Left colon (tissue), 2 donors: ENCODE data around the gene TANGO2. TPM values are rescaled to one million over a fixed set of nuclear protein-coding genes. Genes with fewer than 3 reads are reported as not detected.
A peak's percentile ranks its signal among the peaks of the same experiment; 100 is the strongest.

Experiments
- ATAC-seq: fragments of 200-7000 bp; cut with Tn5 transposase; one replicate; pipeline ENCODE4 v1.9.1; 2020; ENCODE audit warnings: mild to moderate bottlenecking, moderate library complexity
- DNase-seq, 2 donors: peaks; one replicate each; pipeline ENCODE4 v3.0.0-alpha.2; 2020
- intact Hi-C, 2 donors: fragments of 100-400 bp; cut with DNase I in 1 of 2; cut with micrococcal nuclease in 1 of 2; formaldehyde crosslinking; loops; one replicate each; pipeline versions ENCODE4 v1.11.2 to v1.14.0; 2022; cut with DNase I, micrococcal nuclease
- total RNA-seq, 2 donors: library from RNA; stranded (reverse); fragmentation: NEBNext Ultra II Directional; extraction: Animal tissue kit (Norgen Biotek cat#: 25700); gene quantifications; one replicate each; pipeline ENCODE4 v1.2.1, GENCODE V29; 2021
- donor health status: DM: no; HTN: no; CAD: no.
- donor health status: DM: yes; HTN: yes; CAD: no.

Gene TANGO2
- total RNA-seq, 2 donors from 2014 or later: 28.7 to 29.9 TPM

DNA sequence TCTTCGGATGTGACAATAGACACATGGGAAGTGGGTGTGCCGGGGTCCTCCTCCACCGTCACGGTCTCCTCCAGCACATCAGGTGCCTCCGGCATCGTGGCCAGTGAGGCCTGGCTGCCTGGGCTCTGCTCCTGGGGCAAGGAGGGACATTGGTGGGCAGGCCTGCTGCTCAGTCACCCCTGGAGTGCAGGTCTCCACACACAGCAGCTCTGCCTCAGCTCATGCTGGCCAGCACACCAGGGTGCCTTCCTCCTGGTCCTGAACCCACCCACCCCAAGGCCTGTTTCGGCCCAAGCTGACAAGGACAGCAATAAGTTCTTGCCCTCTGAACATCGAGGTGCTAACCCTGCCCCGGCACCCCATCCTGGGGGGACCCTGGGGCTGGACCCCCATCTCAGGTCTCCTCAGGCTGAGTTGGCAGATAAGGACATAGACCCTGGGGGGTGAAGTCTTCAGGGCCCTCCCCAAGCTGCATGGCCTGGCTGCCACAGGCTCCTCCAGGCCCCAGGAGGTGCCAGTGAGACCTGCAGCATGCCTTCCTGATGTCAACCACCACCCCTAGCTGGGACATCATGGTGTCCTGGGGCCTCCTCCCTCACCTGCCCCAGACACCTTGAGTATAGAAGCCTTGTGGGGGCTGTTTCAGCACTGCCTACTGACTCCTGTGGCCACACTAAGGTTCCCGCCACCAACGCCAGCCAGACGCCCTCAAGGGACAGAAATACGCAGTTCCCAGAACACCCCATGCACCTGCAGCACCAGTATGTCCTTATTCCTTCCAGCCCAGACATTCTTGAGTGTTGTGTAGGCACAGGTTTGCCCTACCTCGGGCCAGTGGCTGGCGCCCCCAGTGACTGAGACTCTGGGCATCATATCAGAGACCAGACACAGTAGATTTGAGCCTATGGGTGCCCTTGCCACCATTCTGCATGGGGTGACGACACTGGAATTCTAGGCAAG, 38.7 kb upstream of the TANGO2 start:
- ATAC-seq (no peak), DNase-seq (no peak)
- intact Hi-C loops: no loop called here

DNA sequence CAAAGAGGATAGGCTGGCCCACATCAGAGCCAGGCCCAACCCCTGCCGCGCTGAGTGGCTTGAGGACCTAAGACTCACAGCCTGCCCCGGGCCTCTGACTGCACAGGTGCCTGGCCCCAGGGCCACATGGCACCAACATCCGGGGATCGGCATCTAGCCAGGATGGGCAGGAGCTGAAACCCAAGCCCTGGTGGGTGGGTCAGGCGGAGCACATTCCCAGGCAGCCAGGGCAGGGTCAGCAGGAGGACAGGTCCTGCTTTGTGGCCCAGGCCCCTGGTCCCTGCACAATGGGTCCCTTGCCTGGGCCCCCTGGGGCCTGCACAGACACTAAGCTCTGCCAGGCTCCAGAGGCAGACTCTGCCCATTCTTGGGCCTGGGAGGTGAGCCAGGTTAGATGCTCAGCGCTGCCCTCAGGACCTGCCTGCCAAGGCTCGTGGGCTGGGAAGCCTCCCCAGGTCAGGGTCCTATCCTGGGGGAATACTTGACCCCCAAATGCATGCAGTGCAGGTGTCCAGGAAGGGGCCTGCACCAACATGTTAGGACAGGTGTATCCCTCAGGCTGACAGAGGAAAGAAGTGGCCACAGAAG, 37.8 kb upstream of the TANGO2 start:
- ATAC-seq (no peak), DNase-seq (no peak)
- intact Hi-C loops: no loop called here

DNA sequence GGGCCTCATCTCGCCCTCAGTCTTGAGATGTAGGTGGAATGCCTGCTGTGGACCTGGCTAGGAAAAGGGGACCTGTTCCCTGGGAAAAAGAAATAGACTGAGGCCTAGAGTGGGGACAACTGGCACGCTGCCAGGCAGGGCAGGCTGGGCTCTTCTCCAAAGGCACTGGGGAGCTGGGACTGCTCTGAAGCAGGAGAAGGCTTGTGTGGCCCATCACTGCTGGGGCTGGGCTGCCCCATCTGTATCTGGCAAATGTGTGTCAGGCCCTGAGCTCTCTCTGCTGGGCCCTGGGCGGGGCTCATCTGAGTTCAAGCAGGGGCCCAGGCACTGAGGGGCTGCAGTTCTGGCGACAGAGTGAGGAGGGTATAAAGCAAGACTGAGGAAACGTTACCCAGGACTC, 37.2 kb upstream of the TANGO2 start:
- intact Hi-C loops: no loop called here
- no peak for DNase-seq
- no peak for ATAC-seq

DNA sequence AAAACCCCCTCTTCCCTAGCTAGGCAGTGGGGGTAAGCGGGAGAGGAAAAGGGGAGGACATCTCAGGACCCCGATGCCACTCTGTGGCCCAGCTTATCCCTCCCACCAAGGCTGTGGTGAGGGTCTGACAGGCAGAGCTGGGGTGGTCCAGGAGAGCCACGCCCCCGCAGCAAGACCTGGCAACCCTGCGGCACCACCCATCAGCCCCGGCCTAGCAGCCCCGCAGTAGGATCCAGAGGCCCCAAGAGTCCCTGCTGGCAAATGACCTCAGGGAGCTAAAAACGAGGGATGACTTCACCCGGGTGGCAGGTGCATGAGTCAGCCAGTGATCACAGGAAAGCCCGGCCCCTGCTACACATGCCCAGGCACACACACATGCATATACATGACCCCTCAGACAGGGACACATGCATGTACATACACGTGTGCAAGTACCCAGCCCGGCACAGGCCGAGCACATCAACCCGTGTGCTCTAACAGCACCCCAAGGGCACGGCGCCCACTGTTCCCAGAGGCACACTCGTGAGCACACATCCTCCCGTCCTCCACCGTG, 36.6 kb upstream of the TANGO2 start:
- DNase-seq (no peak), ATAC-seq (no peak)
- intact Hi-C loops: no loop called here

DNA sequence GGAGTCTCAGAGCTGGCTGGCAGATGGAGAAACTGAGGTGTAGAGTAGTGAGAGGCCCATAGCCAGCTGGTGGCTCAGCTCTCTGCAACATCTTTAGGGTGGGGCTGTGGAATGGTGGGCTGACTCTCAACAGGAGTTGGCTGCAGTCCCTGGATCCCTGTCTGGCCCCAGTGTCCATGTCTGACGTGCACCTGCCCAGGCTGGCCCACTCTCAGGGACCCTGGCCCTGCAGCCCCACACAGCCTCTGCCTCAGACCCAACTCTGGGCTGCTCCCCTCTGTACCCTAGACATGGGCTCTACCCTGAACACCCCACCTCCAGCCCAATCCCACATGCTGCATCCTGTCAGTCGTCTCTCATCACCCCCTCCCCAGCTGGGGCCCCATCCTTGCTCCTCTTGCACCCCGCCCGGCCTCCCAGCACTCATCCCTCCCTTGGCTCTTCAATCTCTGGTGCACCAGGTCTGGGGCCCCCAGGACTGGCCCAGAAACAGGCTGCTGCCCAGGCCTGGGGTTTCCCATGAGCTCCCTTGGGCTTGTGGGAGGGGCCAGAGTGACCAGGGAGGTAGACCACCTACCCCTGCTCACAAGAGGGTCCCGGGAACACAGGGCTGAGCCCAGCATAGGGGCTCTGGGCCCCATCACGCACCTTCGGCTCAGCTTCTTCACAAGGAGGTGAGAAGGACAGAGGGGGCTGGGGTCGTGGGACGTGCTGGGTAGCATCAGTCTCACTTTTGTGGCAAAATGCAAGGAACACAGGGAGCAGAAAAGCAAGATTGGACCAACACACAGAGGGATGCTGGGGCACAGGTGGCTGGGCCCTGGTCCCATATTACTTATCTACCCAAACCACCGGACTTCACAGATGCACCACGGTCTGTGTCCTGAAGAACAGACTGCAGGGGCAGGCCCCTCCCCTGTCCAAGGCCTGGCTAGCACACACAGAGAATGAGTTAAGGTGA, 35.8 kb upstream of the TANGO2 start:
- ATAC-seq: no peak

DNA sequence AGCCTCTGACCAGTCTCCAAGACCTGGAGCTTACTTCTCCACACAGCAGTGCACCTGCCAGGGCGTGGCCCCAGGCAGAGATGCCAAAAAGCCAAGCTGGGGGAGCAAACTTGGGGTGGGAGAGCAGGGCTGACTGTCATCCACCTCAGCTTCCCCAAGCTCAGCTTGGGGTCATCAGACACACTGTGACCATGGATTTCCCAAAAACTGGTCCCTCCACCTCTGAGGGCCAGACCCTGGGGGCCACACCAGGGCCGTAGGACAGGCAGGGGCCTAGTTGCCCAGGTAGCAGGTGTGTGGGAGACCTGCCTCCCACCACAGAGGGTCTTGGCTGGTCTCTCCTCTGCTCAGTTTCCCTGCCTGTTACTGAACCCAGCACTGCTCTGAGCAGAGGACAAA, 34.9 kb upstream of the TANGO2 start:
- ATAC-seq (no peak), DNase-seq (no peak)
- intact Hi-C loops: no loop called here

More for the DNA sequence above, 35.8 kb upstream of the TANGO2 start:
- DNase-seq: no peak
- intact Hi-C loops: no loop called here

DNA sequence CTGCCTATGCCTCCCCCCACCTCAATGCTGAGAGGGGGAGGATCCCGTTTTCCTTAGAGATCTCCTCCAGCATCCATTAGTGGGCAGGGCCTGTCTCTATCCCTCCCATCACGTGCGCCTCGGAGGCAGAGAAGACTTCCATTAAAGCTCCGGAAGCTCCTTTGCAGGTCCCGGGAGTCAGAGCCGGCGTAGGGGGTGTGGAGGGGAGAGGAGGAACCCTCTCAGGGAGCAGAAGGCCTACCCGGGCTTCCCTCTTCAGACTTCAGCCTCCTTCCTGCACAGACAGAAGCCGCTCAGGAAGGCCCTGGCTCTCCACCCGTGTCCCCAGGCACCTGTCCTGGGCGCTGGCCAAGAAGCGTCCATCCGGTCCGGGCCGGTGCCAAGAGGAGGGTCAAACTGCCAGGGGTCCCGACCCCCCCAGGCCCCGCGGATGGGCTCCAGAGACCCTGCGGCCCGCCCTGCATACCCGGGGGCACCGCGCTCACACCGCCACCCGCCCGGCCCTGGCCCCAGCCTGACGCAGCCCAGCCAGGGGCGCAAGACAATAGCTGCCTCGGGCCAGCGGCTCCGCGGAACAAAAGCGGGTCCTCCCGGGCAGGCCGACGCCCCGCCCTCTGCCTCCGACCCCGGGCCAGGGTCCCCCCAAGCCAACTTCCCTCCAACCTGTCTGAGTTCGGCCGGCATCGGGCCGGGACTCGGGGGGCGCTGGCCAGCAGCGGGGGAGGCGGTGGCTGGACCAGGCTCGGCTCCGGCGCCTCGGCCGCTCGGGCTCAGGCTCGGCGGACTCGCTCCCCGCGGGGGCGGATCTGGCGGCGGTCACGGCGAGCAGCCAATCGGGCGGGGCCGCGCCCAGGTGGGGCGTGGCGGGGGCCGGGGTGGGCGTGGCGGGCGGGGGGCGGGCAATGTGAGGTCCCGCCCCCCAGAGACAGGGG, 34.2 kb upstream of the TANGO2 start:
- intact Hi-C loops: no loop called here
- DNase-seq (peak; percentile 67 to 82), ATAC-seq (peak; percentile 96)

DNA sequence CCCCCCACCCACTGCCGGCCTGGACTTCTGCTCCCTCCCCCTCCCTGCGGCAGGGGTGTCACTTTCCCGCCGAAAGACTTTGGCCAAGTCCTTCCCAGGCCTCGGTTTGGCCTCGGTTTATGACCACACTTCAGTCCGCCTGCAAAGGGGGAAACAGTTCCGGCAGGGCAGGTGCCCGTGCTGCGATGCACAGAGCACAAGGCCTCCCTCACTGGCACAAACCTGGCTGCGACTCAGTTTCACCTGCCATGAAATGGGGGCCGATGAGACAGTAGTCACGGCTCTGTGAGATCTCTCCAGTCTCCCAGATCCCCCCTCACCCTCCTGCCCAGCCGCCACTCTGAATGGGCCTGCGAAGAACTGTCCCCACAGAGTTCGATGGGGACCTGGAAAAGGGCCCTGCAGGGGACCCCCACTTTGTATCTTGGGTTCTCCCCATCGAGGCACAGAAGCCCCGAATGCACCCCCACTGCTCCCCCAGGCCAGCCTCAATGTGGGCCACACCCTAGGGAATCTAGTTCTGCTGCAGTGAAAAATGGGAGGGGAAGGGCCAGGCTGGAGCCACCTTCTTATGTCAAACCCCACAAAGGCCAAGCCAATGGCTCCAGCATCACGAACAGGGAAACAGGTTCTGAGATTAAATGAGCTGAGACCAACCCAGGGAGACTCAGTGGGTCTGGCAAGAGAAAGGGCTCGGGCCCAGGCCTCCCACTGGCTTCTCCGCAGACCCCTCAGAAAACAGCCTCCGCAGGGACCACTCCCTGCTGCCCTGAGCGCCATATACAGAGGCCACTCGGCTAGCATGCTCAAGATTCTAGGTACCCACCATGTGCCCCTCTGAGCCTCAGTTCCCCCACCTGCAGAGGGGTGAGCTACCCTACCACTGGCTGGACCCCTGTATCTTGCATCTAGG, 33.3 kb upstream of the TANGO2 start:
- ATAC-seq (peak; percentile 22), DNase-seq (peak in 1 of 2 donors; percentile 34)
- intact Hi-C loops: no loop called here

DNA sequence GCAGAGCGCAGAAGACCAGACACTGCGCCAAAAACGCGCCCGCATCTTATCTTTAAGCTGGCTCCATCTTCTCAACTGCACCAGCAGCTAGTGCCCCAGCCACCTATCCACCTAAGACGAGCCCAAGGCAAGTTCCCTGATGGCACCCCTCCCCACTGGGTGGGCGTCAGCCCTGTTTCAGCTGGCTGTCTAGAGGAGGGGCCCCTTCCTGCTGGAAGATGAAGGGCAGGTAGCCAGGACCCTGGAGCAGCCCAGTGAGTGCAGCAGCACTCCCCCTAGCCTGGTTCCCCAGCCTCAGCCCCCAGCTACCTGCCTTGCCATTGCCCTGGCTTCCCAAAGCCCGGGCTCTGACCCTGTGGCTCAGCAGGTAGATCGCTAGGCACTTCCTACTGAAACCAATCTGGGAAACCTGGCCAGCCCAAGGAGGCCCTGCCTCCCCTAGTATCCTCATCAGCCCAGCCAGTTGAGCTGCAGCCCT, 32.5 kb upstream of the TANGO2 start:
- ATAC-seq (no peak), DNase-seq (no peak)
- intact Hi-C loops: no loop called here

DNA sequence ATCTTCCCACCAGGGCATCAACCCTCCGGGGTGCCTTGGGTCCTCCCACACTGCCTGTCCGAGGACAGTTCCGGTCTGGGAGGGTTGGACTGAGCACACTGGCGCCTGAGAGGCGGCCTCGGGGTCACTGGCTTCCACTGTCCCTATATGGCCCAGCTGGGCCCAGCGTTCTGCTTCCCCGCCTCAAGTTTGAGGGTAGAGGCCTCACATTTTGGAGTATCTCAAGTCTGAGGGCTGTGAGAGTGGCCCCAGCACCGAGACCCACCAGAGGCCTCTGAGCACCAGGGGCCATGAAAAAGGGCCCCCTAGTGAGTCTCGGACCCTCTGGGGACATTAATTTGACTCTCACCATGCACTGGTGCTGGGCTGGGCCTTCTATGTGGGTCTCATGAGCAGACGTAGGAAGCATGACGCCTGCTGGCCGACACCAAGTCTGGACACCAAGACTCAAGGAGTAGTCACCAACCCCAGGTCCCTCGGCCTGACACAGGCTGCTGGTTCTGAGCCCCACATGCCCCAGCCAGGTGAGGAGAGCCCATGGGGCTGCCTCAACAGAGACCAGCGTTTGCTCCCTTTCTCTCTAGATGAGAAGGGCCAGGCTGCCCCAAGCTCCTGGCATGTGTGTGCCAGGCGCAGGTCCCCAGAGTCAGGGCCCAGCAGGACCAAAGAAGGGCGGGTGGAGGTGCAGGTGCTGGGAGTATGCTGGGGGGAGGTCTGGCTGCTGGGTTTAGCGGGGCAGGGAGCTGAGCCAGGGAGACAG, 31.8 kb upstream of the TANGO2 start:
- no peak for DNase-seq
- intact Hi-C loops: no loop called here
- ATAC-seq: no peak

DNA sequence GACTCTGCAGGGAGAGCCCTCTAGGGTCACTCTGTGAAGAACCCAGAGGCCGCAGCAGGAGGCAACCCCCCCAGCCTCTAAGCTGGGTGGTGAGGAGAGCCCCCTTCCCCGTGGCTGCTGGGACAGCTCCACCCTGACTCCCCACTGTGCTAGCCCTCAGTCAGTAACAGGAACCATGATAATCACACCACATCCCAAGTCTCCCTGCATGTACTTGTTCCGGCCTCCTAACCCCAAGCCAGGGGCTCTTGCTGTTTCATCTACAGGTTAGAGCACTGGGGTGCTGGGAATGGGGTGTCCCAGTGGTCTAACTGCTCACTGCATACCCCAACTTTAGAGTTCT, 31.2 kb upstream of the TANGO2 start:
- intact Hi-C loops: no loop called here
- no peak for DNase-seq
- ATAC-seq: no peak

DNA sequence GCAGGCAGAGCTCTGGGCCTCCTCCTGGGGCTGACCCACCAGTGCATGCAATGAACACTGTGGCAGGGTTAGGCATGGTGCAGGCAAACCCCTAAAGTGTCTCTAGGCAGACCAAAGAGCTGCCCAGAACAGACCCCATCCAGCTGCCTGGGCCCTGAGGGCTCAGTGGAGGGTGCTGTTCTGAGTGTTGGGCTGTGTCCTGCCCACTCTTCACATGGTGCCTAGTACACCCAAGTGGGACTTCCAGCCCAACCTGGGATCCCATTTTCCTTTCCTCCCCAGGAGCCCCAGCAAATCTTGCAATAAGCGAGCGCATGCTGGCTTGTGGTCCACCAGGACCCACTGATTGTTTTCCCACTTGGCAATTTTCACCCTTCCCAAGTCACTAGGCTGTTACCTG, 30.7 kb upstream of the TANGO2 start:
- ATAC-seq: no peak
- DNase-seq: no peak
- intact Hi-C loops: no loop called here

DNA sequence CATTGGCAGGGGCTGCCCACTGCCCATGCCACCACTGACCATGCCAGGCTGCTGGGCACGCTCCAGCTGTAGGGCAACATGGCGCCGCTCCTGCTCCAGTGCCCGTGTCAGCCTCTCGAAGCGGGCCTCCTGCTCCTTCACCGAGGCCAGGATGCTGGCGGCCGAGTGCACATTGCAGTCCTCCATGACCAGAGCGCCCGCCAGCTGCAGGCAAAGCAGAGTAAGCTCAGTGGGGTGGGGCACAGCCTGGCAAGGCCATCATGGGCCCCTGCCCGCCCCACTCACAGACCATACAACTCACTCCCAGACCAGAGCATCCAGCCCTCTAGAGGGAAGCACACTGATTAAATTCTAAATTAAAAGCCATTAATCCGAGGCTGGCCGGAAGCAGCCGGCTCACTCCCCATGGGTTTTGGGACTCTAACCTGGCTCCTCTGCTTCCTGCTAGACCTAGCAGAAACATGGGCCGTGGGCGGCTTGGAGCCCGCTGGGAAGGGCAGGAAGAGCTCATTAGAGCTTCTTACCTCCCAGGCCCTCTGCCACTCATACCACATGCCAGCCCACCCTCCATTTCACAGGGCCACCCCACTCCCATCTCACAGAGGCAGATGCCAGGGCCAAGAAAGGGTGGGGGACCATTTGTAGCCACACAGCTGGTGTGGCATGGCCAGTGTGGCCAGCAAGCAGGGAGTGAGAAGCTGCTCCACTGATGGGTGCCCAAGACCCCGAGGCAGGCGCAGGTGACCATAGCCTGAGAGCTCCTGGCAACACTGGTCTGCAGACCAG, 30.1 kb upstream of the TANGO2 start:
- no peak for DNase-seq

DNA sequence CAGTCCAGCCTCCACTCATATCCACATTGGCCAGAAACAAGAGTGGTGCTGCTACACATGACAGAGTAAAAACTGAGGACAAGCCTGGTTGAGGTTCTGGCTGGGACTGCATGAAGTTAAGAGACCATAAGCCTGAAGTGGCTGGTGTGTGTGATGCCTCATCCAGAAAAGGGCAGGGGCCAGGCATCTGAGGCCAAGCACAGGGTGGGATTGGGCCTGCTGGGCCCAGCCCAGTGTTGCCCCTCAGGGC, 29.6 kb upstream of the TANGO2 start:
- intact Hi-C loops: no loop called here

More for the DNA sequence above, 30.1 kb upstream of the TANGO2 start:
- intact Hi-C loops: no loop called here
- ATAC-seq: no peak

DNA sequence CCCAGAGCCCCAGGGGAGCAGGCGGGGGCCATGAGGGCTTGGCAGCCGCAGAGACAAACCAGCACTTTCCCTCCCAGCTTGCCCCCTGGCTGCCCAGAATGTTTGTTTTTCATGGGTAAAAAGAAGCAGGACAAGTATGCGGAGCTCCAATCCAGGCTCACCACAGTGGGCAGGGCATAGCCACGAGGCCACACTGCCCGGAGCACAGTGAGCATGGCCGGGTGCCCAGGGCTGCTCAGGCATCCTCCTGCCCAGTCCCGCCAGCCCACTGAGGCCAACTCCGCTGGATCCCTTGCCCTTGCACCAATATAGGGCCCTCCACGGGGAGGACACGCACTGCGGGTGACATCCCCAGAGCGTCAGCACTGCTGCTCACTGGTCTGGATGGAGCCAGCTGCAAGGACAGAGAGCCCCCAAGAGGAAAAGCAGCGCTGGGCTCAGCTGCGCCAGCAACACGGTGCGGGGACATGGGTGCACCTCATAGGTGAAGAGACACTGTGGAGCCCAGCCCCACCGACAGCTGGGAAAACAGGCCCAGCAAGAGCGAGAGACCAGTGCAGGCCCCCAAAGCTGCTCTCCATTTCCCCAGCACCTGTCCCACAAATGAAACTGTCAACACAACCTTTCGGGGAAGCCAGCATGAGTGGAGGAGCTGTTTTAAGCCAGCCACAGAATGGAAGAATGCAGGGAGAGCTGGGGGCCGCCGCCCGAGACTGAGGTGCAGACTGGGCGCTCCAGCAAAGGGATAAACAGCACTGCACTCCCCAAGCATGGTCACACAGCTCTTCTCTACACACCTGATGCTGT, 29.1 kb upstream of the TANGO2 start:
- DNase-seq (no peak), ATAC-seq (no peak)
- intact Hi-C loops: no loop called here

More for the DNA sequence above, 29.6 kb upstream of the TANGO2 start:
- ATAC-seq (no peak), DNase-seq (no peak)
